Heart left ventricle (tissue), 13 donors: ENCODE measurements around the gene CX3CR1.

Experiments used
- CTCF ChIP-seq, 12 donors: fragments of 200-600 bp; sonication (generic) in 4 of 12; IDR thresholded peaks; one replicate each; pipeline versions ENCODE4 v1.5.0 to v1.8.0; 2018 to 2022; ENCODE audit warnings: antibody characterized with exemption in 12 of 12, mild to moderate bottlenecking in 5 of 12
- POLR2A ChIP-seq, 2 donors: fragments of 450-650 bp; IDR thresholded peaks; one replicate each; pipeline ENCODE4 v1.6.1; 2017; ENCODE audit warnings: antibody characterized with exemption in 2 of 2, mild to moderate bottlenecking in 2 of 2, moderate library complexity in 2 of 2
- donor health status: ischemic (EF 13 %, LVEDD 7.1; RV severe dilation, severe dysfunction).
- donor health status: DM: no; HTN: yes; CAD: no.
- donor health status: DM: no; HTN: no; CAD: no.
- donor health status: ischemic (EF 25% LVEDD 6.9; RV normal size, moderate dysfunction).
- donor health status: ischemic (EF 25% LVEDD 5.7; RV mildly dilated, moderate dysfunction).
- donor health status: ischemic (EF 35%, LVEDD 5.7; RV mildly dilated, moderate dysfunction).
- donor health status: nonischemic (EF 11% LVEDD 7.7; RV severe dilation, severe dysfunction).
- donor health status: DM: yes; HTN: yes; CAD: no.
- donor health status: PGD.
- donor health status: ischemic (EF 29% LVEDD 5.4; RV normal size, mild dysfunction).
- donor health status: nonischemic (EF 23%, LVEDD 6.1; RV moderate dilation, normal function).

GRCh38 chr3:39275052-39275451 is 4.8 kb downstream of the CX3CR1 start:
- TF ChIP-seq CTCF (IDR thresholded peaks at IDR 0.05) (no peak), POLR2A (IDR thresholded peaks at IDR 0.05) (no peak)
